ENCODE measurements around the gene KCNMA1.

The KCNMA1 gene

GRCh38 chr10:77325233-77325537 lies 312.4 kb downstream of the KCNMA1 start:
- in situ Hi-C loops (cut with HindIII; ENCODE audit: low sequenced_read_pairs) = no loop called here
- H3K4me3 ChIP-seq (ENCODE audit: low read depth, low read length) = no peak overlapping the region
- no peak for DNase-seq (ENCODE audit: low read depth, low spot score)
- TF ChIP-seq CTCF (IDR thresholded peaks at IDR 0.05; ENCODE audit: low read depth, low read length) = no peak

GRCh38 chr10:77321838-77322237 lies 315.8 kb downstream of the KCNMA1 start:
- H3K4me3 ChIP-seq (ENCODE audit: low read depth, low read length) = no peak overlapping the region
- peak; percentile 22 for DNase-seq (ENCODE audit: low read depth, low spot score)
- TF ChIP-seq CTCF (IDR thresholded peaks at IDR 0.05; ENCODE audit: low read depth, low read length) = no peak
- in situ Hi-C loops (cut with HindIII; ENCODE audit: low sequenced_read_pairs) = no loop called here

- in situ Hi-C loops (cut with HindIII; ENCODE audit: low sequenced_read_pairs) = no loop called here
Measured at GRCh38 chr10:77320971-77321471, 316.6 kb downstream of the KCNMA1 start.

GRCh38 chr10:77319557-77319956 lies 318.1 kb downstream of the KCNMA1 start:
- in situ Hi-C loops (cut with HindIII; ENCODE audit: low sequenced_read_pairs) = loop anchor here (5.0 kb wide), 1 partner anchor 38 kb away; no protein-coding TSS in a partner anchor
- TF ChIP-seq CTCF (IDR thresholded peaks at IDR 0.05; ENCODE audit: low read depth, low read length) = no peak
- H3K4me3 ChIP-seq (ENCODE audit: low read depth, low read length) = no peak overlapping the region
- peak; percentile 57 for DNase-seq (ENCODE audit: low read depth, low spot score)

More at GRCh38 chr10:77320971-77321471, 316.6 kb downstream of the KCNMA1 start:
- no peak overlapping the region for H3K4me3 ChIP-seq (ENCODE audit: low read depth, low read length)
- TF ChIP-seq CTCF (IDR thresholded peaks at IDR 0.05; ENCODE audit: low read depth, low read length) = no peak
- DNase-seq (ENCODE audit: low read depth, low spot score) = peak; percentile 94

GRCh38 chr10:77318739-77319138 lies 318.9 kb downstream of the KCNMA1 start:
- no peak for DNase-seq (ENCODE audit: low read depth, low spot score)
- no peak overlapping the region for H3K4me3 ChIP-seq (ENCODE audit: low read depth, low read length)
- in situ Hi-C loops (cut with HindIII; ENCODE audit: low sequenced_read_pairs) = loop anchor here (5.0 kb wide), 1 partner anchor 39 kb away; no protein-coding TSS in a partner anchor
- no peak for TF ChIP-seq CTCF (IDR thresholded peaks at IDR 0.05; ENCODE audit: low read depth, low read length)

GRCh38 chr10:77317221-77317620 lies 320.4 kb downstream of the KCNMA1 start:
- H3K4me3 ChIP-seq (ENCODE audit: low read depth, low read length) = no peak overlapping the region
- DNase-seq (ENCODE audit: low read depth, low spot score) = no peak
- TF ChIP-seq CTCF (IDR thresholded peaks at IDR 0.05; ENCODE audit: low read depth, low read length) = no peak
- in situ Hi-C loops (cut with HindIII; ENCODE audit: low sequenced_read_pairs) = loop anchor here (5.0 kb wide), 1 partner anchor 40 kb away; no protein-coding TSS in a partner anchor
